KOPT-K1 (cell line): ENCODE measurements around the gene ZNF160.
"Not testable (repeated sequence)": the region's sequence is repeated elsewhere in the genome, so short reads cannot be mapped to it uniquely, and the experiment has no call there.

Experiments
- H3K27ac ChIP-seq: fragments of 200-600 bp; sonication (generic); 2 replicates; pipeline ENCODE4 v1.5.1; 2016; ENCODE audit warnings: antibody characterized with exemption, mild to moderate bottlenecking, low read depth, low read length; ENCODE audit not compliant: poor library complexity, severe bottlenecking
- H3K36me3 ChIP-seq: fragments of 200-600 bp; sonication (generic); 2 replicates; pipeline ENCODE4 v1.5.1; 2017; ENCODE audit warnings: antibody characterized with exemption, mild to moderate bottlenecking, low read length, moderate library complexity; ENCODE audit not compliant: insufficient read depth
- H3K9me3 ChIP-seq: fragments of 200-600 bp; sonication (generic); 2 replicates; pipeline ENCODE4 v1.5.1; 2017; ENCODE audit warnings: antibody characterized with exemption, low read length, mild to moderate bottlenecking; ENCODE audit not compliant: insufficient read depth, poor library complexity, severe bottlenecking

ZNF160 gene

GRCh38 chr19:53068199-53068598 is 35.0 kb downstream of the ZNF160 start:
- Histone ChIP-seq H3K27ac (no peak overlapping the region), H3K9me3 (peaks cover 99% of the 10 kb centered on the region), H3K36me3 (peaks cover 99% of the 10 kb centered on the region)

- Histone ChIP-seq H3K27ac (no peak overlapping the region), H3K36me3 (peaks cover 5% of the 10 kb centered on the region; the same call in 1 of the 2 replicates), H3K9me3 (peaks cover 66% of the 10 kb centered on the region)
These were observed 45.2 kb downstream of the ZNF160 start for GRCh38 chr19:53057904-53058580.

- Histone ChIP-seq H3K9me3 (peaks cover 63% of the 10 kb centered on the region), H3K27ac (no peak overlapping the region), H3K36me3 (no peaks in the 10 kb centered on the region)
These were observed 48.1 kb downstream of the ZNF160 start for GRCh38 chr19:53055117-53055516.

GRCh38 chr19:53047379-53047778 is 55.8 kb downstream of the ZNF160 start:
- Histone ChIP-seq H3K9me3 (peaks cover 39% of the 10 kb centered on the region), H3K36me3 (no peaks in the 10 kb centered on the region), H3K27ac (no peak overlapping the region)

- Histone ChIP-seq H3K9me3 (peaks cover 27% of the 10 kb centered on the region), H3K27ac (no peak overlapping the region), H3K36me3 (no peaks in the 10 kb centered on the region)
These were observed 57.7 kb downstream of the ZNF160 start for GRCh38 chr19:53045536-53045935.

GRCh38 chr19:53041366-53041765 is 61.9 kb downstream of the ZNF160 start:
- Histone ChIP-seq H3K27ac (no peak overlapping the region), H3K9me3 (peaks cover 23% of the 10 kb centered on the region), H3K36me3 (no peaks in the 10 kb centered on the region)

GRCh38 chr19:53037101-53038097 is 65.8 kb downstream of the ZNF160 start:
- Histone ChIP-seq H3K9me3 (peaks cover 14% of the 10 kb centered on the region), H3K27ac (no peak overlapping the region), H3K36me3 (no peaks in the 10 kb centered on the region)

- no peaks in the 10 kb centered on the region for H3K36me3 ChIP-seq
- H3K9me3 ChIP-seq = peaks cover 14% of the 10 kb centered on the region
- H3K27ac ChIP-seq = no peak overlapping the region
These were observed 68.1 kb downstream of the ZNF160 start for GRCh38 chr19:53034948-53035675.

- Histone ChIP-seq H3K9me3 (peaks cover 14% of the 10 kb centered on the region), H3K27ac (no peak overlapping the region), H3K36me3 (no peaks in the 10 kb centered on the region)
These were observed 69.2 kb downstream of the ZNF160 start for GRCh38 chr19:53034054-53034453.

GRCh38 chr19:53028306-53028705 is 74.9 kb downstream of the ZNF160 start:
- not testable (repeated sequence) for H3K36me3 ChIP-seq, H3K9me3 ChIP-seq, H3K27ac ChIP-seq

GRCh38 chr19:53019684-53020083 is 83.5 kb downstream of the ZNF160 start:
- Histone ChIP-seq H3K9me3 (peaks cover 20% of the 10 kb centered on the region), H3K36me3 (no peaks in the 10 kb centered on the region), H3K27ac (no peak overlapping the region)
